ENCODE results near the gene RNF6.

DNA sequence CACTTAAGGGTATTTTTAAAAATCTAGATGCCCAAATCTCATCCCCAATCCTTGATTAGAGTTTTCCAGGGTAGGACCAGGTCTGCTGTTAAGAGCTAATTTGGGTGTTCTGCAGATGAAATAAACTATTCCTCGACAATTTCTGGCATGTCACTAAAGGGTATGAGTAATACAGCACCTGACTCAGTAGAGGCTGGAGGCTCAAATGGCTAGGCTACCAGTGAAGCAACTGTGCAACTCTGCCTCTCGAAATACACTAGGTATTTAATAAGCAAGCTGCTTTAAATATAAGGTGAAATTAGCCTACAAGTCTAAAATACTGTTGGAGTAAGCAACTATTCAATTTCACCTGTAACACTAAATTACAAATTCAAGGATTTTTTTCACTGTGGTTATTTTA is 1.5 kb downstream of the RNF6 start:
- TF ChIP-seq, protein P1, sequence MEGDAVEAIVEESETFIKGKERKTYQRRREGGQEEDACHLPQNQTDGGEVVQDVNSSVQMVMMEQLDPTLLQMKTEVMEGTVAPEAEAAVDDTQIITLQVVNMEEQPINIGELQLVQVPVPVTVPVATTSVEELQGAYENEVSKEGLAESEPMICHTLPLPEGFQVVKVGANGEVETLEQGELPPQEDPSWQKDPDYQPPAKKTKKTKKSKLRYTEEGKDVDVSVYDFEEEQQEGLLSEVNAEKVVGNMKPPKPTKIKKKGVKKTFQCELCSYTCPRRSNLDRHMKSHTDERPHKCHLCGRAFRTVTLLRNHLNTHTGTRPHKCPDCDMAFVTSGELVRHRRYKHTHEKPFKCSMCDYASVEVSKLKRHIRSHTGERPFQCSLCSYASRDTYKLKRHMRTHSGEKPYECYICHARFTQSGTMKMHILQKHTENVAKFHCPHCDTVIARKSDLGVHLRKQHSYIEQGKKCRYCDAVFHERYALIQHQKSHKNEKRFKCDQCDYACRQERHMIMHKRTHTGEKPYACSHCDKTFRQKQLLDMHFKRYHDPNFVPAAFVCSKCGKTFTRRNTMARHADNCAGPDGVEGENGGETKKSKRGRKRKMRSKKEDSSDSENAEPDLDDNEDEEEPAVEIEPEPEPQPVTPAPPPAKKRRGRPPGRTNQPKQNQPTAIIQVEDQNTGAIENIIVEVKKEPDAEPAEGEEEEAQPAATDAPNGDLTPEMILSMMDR (IDR thresholded peaks at IDR 0.05): no peak
- no peak for TF ChIP-seq POLR2A (IDR thresholded peaks at IDR 0.05)

Measured in testis (tissue), 2 donors.